ENCODE data around the gene DSPP.
"Not testable (repeated sequence)": the region's sequence is repeated elsewhere in the genome, so short reads cannot be mapped to it uniquely, and the experiment has no call there.

Gene DSPP
- total RNA-seq: 0 reads per million in 2 donors

DNA sequence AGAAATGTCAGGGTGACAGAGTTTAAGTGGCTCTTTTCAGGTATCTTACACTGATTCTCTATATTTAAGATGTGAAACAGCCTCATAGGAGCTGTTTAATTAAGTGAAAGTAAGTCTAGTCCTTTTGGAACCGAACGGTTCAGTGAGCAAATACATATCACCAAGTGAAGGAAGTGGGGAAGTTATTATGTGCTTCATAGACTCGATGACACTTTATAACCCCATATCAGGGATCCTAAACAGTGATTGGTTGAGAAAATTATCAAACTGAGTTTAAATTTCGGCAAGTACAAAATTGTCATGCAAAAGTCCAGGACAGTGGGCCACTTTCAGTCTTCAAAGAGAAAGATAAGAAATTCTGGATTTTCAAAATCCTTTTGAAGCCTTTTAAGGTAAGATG lies at the start of gene DSPP:
TSS of gene DSPP (plus strand) at position 301 of the 400 bp plus-strand sequence. CDS start 2,380 bp downstream, outside the sequence.
- DNase-seq: peak in 1 of 5 experiments; percentile 26

DNA sequence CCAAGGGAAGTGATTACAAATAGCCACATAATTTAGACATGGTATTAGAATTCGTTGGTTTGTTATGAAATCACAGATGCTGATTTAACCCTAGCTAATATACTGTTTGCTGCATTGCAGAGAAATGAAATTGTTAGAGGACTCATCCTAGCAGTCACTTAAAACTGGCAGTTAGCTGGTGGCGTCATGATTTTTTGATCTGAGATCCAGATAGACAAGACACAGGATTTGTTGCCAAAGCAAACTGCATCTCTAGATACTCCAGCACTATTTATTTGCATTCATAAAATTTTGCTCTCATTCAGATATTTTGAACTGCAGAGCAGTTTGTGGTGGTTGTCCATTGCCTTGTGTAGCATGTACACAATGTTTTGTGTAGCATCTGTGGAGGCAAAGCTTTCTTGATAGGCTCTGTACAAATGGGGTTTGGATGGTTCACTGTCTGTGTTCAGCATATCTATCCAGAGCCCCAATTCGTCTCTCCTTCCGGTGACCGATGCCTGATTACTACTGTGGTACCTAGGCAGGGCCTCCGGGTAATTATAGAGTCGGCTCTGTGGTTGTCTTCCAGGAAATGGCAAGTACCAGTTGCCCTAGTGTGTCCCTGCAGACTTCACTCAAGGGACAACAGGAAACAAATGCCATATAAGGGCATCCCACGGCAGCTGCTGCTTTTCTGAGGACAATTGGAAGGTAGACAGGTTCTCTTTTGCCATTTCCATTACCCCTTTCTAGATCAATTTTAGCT lies 49.1 kb upstream of the DSPP start:
- DNase-seq: peak in 3 of 5 experiments; percentile 5 to 97 (median 20)

DNA sequence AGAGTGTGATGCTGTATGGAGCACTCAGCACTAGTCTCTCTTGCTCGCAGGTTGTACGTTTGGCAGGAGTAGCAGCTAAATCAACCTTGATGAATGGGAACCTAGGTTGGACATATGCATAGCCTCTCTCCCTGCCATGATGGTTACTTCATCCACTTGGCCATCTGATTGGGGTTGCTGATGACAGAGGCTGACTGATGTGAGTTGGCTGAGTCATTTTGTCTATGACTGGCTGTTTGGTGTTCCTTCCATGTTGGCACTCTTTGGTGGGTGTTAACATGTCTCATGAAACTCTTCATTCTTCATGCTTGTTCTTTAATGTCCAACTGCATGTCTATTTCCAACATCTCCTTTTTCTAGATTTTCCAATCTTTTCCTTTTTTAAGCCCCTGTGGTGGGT lies 47.5 kb upstream of the DSPP start:
- DNase-seq: peak in 1 of 5 experiments; percentile 44

DNA sequence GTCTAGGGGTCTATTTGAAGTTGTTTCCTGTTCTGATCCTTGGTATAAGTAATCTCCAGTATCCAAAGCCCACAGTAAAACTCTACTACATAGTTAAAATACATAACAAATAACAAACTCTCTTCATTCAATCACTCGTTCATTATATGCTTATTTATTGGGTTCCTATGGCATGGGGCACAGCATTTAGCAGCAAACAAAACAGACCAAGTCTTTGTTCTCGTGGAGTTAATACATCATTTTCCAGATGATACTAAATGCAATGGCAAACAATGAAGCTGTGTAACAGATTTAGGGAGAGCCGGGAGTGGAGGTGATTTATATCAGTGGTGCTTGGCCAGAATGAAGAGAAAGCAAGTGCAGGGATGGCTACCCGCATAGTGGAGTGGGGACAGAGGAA lies 42.6 kb upstream of the DSPP start:
- DNase-seq: no peak

DNA sequence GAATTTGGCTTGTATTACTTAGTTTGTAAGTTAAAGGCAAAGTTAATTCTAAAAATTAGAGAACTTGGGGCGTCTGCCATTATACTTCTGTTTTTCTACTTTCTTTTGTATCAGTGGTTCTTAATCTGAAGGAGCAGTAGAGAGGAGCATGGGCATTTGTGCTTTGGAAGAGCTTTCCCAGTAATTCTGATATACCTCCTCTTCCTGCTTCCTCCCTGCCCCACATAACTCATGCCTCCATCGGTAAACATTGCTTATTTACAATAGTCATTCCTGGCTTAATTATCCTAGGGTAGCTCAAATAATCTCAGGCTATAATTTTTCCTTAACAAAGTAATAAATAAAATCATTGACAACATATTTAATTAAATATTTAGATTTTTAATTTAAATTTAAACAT lies 42.1 kb upstream of the DSPP start:
- DNase-seq: no peak

- DNase-seq: no peak
Observed at GRCh38 chr4:87567191-87567590, 41.1 kb upstream of the DSPP start.

- DNase-seq: peak in 1 of 5 experiments; percentile 30
Observed at GRCh38 chr4:87570290-87570805, 38.0 kb upstream of the DSPP start.

- DNase-seq: not testable (repeated sequence)
Observed at GRCh38 chr4:87574376-87574775, 34.0 kb upstream of the DSPP start.

DNA sequence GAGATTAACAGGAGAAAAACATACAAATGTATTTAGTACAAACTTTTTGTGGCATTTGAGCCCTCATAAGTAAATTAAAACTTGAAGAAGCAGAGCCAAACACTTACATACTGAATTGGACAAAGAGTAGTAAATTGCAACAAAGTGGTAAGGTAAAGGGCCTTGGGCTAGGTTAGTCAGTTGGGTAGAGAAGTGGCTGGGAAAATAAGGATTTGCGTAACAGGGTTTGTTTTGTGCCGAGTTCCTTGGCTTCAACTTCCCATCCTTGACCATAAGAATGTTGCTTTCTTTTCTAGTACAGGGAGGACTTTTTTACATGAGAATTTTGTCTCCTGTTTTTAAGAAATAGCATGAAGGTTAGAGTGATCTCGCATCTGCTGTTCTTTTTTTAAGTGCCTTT lies 33.3 kb upstream of the DSPP start:
- no peak for DNase-seq

DNA sequence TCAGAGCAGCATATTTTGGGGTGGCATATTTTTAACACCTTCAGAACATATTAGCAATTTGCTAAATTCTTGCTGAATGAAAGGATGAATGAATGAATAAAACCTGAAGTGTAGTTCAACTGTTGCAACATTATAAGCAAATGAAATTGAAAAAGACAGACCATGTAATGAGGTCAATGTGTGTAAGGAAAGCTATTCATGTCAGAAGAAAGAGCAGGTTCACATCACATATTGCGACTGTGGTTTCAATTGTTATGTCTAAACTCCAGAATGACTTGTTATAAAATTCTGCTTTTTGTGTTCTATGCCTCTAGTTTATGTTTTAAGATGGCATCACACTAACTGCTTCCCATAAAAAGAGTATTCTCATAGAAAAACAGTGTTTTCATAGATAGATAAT lies 32.9 kb upstream of the DSPP start:
- DNase-seq: peak in 1 of 5 experiments; percentile 40

- DNase-seq: no peak
Observed at GRCh38 chr4:87575983-87576382, 32.3 kb upstream of the DSPP start.

DNA sequence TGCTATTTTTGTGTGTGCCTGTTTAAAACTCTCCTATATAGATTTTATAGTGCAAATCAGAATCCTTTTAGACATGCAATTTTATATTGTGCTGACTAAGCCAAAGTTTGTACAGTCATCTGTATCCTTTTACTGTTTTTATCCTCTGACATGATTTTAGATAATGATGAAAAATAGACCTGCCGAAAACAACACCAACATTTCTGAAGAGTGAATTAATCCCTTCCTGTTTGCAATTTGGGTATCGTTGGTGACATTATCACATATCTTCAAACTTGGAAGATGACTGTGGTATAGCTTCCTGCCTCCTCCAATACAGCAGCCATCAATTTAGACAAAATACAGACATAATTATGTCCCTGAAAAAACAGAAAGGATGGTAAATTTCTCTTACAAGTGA lies 28.9 kb upstream of the DSPP start:
- DNase-seq: peak in 1 of 5 experiments; percentile 69

DNA sequence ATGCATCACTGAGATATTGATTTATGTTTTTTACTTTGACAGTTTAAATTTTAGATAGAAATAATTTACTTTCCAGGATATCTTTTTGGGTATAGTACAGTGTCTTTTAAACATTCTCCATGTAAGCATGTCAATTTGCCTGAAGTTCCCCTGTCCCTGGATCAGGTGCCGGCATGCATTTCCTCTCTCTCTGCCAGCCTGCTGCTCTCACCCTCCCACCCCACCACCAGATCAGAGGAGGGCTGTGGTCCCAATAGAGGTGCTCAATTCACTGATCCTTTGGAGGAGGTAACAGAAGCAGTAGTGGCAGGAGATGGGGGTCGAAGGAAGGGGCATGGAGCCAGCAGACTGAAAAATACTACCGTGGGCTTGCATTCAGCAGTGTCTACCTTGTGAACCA lies 28.3 kb upstream of the DSPP start:
- DNase-seq: no peak

DNA sequence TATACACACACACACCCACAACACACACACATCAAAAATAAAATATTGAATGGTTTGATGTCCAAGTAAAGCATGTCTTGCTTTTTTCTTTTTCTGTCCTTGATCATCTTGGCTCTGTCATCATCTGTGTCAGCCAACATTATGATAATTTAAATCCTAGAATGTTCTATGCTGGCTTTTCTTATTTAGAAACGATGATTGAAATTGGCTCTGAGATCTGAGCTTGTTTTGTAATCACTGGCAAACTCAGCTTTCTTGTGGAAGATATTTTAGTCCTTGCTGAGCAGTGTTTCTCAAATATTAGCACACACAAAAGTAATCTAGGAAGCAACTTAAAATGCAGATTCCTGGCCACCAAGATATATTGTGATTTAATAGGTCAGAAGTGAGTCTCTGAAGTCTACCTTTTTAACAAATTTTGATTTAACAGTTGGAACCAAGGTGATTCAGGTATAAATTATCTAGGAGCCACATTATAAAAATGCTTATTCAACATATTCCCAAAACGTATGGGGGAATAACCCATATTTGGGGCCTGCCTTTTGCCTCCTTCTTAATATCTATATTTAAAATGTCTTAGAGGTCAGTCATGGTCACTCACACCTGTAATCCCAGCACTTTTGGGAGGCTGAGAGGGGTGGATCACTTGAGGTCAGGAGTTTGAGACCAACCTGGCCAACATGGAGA lies 24.0 kb upstream of the DSPP start:
- no peak for DNase-seq

DNA sequence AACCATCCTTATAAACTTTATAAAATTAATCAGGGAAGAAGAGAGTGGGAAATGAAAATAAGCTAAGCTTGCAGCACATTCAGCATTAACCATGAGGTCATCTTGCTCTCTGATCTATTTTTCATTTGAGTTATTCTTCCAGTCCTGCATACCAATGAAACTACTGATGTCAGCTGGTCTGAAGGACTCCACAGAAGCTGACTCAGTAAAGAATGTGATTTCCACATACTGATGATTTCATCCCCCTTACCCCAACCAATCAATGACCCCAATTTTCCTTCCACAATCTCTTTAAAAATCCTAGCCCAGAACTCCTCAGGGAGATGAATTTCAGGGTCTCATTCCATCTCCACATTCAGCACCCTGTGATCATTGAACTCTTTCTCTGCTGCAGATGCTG lies 18.8 kb upstream of the DSPP start:
- no peak for DNase-seq

- DNase-seq: no peak
Observed at GRCh38 chr4:87592124-87592523, 16.2 kb upstream of the DSPP start.

DNA sequence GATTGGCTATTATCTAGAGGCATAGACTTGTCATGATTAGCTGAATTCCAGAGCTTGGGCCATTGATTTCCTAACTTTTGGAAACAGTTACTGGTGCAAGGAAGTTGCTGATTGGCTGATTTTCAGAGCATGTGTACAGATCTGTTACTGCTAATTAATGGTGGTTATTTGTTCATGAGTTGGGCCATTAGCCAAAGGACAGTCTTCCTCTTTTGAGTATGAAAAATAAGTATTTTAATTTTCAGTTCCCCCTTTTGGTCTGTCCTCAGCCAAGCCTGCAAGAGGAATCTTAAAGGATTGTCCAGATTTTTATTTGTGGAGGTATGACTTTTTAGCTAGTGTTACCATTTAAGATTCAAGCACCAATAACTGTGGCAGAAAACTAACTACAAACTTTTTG lies 7.0 kb upstream of the DSPP start:
- no peak for DNase-seq

DNA sequence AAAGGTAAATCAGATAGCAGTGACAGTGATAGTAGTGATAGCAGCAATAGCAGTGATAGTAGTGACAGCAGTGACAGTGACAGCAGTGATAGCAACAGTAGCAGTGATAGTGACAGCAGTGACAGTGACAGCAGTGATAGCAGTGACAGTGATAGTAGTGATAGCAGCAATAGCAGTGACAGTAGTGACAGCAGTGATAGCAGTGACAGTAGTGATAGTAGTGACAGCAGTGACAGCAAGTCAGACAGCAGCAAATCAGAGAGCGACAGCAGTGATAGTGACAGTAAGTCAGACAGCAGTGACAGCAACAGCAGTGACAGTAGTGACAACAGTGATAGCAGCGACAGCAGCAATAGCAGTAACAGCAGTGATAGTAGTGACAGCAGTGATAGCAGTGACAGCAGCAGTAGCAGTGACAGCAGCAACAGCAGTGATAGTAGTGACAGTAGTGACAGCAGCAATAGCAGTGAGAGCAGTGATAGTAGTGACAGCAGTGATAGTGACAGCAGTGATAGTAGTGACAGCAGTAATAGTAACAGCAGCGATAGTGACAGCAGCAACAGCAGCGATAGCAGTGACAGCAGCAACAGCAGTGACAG lies 6.1 kb downstream of the DSPP start:
- no peak for DNase-seq

DNA sequence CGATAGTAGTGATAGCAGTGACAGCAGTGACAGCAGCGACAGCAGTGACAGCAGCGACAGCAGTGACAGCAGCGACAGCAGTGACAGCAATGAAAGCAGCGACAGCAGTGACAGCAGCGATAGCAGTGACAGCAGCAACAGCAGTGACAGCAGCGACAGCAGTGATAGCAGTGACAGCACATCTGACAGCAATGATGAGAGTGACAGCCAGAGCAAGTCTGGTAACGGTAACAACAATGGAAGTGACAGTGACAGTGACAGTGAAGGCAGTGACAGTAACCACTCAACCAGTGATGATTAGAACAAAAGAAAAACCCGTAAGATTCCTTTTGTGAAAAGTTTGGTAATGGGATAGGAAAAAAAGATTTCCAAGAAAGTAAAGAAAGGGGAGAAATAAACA lies 7.9 kb downstream of the DSPP start:
- DNase-seq: no peak

DNA sequence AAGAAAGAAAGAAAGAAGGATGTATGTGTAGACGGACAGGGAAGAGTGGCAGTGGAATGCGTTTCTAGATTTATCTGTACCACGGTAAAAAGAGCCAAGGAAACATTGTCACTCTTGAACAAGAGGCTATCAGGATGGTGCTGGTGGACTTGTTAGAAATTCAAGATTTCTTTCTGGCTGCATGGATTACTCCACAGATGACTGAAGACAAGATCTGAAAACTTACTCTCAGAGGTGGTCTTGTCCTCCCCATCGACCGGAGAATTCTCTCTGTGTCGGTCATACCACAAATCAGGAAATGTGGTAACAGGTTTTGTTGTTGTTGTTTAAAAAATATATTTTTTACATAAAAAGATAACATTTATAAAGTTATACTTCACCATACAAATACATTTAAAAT lies 11.8 kb downstream of the DSPP start:
- no peak for DNase-seq

DNA sequence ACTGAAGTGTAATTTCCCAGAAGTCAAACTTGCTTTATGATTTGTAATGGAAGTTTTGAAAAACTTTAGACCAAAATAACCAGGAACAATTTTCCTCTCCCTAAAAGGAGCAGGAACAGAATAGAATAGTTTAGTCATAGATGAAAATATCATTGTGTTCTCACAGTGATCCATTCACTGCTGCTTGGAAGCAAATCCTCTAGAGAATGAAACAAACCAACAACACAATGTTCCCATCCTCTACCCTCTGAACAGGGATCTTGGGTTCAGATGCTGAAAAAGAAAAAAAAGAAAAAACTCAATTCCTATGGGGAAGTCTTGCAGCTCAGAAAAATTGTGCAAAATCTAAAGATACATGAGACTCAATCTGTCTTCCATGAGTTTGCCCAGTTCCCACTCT lies 12.2 kb downstream of the DSPP start:
- DNase-seq: no peak

DNA sequence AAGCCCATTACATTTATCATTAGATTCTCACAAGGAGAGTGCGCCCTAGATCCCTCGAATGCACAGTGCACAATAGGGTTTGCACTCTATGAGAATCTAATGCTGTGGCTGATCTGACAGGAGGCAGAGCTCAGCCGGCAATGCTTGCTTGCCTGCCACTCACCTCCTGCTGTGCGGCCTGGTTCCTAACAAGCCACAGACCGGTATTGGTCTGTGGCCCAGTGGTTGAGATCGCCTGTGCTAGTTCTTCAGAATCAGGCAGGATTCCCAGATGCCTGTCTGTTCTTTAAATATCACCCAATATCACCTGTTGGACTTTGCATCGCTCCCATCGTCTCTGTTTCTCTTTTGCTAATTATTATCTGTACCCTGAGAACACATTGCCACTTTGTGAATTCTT lies 14.0 kb downstream of the DSPP start:
- DNase-seq: no peak

GRCh38 chr4:87624698-87625097 lies 16.4 kb downstream of the DSPP start:
- DNase-seq: no peak

DNA sequence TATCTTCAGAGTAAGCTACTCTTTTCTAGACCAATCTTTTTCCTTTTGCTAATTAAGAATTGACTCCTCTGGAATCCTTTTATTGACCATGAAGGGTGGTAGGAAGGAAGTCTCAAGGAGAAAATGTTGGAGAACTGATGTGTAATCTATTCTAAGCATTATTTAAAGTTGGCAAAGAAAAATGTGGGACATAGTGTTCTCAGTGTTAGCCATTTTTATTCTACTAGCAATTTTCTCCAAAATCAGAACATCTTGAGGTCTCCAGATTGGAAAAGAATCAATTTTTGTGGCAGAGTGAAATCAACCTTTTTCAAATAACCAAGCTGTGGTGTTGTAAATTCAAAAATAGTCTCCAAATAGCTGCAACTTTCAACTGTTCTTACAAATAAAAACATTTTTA lies 23.3 kb downstream of the DSPP start:
- DNase-seq: no peak
